Heart right ventricle (tissue), 16 donors: ENCODE data around the gene TSEN34. TPM values are rescaled to one million over a fixed set of nuclear protein-coding genes. Genes with fewer than 3 reads are reported as not detected.

Experiments
- ATAC-seq, 8 donors: fragments of 200-7000 bp; cut with Tn5 transposase; one replicate each; pipeline ENCODE4 v1.9.1; 2020; ENCODE audit warnings: mild to moderate bottlenecking in 8 of 8, moderate library complexity in 8 of 8, moderate number of reproducible peaks in 1 of 8
- DNase-seq, 2 donors: peaks; one replicate each; pipeline ENCODE4 v3.0.0-alpha.2; 2020
- H3K27ac ChIP-seq, 10 donors: fragments of 200-600 bp; sonication (generic) in 2 of 10; one replicate each; pipeline versions ENCODE4 v1.5.0 to v1.8.0; 2020 to 2022; ENCODE audit warnings: mild to moderate bottlenecking in 3 of 10
- H3K27me3 ChIP-seq, 7 donors: fragments of 200-600 bp; one replicate each; pipeline ENCODE4 v1.8.0; 2021 to 2022; ENCODE audit warnings: mild to moderate bottlenecking in 2 of 7
- H3K36me3 ChIP-seq, 9 donors: fragments of 200-600 bp; sonication (generic) in 1 of 9; one replicate each; pipeline versions ENCODE4 v1.5.0 to v1.8.0; 2020 to 2022; ENCODE audit warnings: mild to moderate bottlenecking in 2 of 9
- H3K4me1 ChIP-seq, 9 donors: fragments of 200-600 bp; sonication (generic) in 1 of 9; one replicate each; pipeline versions ENCODE4 v1.5.0 to v1.8.0; 2020 to 2022; ENCODE audit warnings: mild to moderate bottlenecking in 4 of 9
- H3K4me3 ChIP-seq, 10 donors: fragments of 200-600 bp; sonication (generic) in 2 of 10; one replicate each; pipeline versions ENCODE4 v1.5.0 to v1.8.0; 2020 to 2022; ENCODE audit warnings: mild to moderate bottlenecking in 7 of 10, moderate library complexity in 2 of 10
- H3K9me3 ChIP-seq, 11 donors: fragments of 200-600 bp in 10 of 11; sonication (generic) in 2 of 11; one replicate each; pipeline versions ENCODE4 v1.5.0 to v1.8.0; 2013 to 2022; ENCODE audit warnings: mild to moderate bottlenecking in 2 of 11, control low read depth in 1 of 11, moderate library complexity in 1 of 11
- CTCF ChIP-seq, 9 donors: fragments of 200-600 bp; sonication (generic) in 2 of 9; IDR thresholded peaks; one replicate each; pipeline versions ENCODE4 v1.5.0 to v1.8.0; 2021 to 2022; ENCODE audit warnings: antibody characterized with exemption in 9 of 9, mild to moderate bottlenecking in 5 of 9, moderate library complexity in 1 of 9
- WGBS, 2 donors: extraction: QIAGEN DNeasy Blood & Tissue Kit; methylation state at CpG; one replicate each; pipeline ENCODE4 v1.1.7; 2013; ENCODE audit warnings: inconsistent platforms in 1 of 2; 5-methylcytosine and 5-hydroxymethylcytosine counted together
- intact Hi-C, 10 donors: fragments of 100-400 bp; cut with DNase I; formaldehyde crosslinking; loops; one replicate each; pipeline versions ENCODE4 v1.11.1 to v1.14.2; 2022
- polyA plus RNA-seq, 2 donors: library from polyadenylated mRNA; stranded (reverse); fragments of 200-250 nt; gene quantifications; one replicate each; pipeline ENCODE4 v1.2.3, GENCODE V29; 2013
- total RNA-seq, 10 donors: library from RNA; stranded (reverse); fragmentation: NEBNext Ultra II Directional in 3 of 10; extraction: Animal tissue kit (Norgen Biotek cat#: 25700) in 3 of 10; gene quantifications; one replicate each; pipeline versions ENCODE4 v1.2.1 to v1.2.4, GENCODE V29; 2021 to 2023
- donor health status: Arrhythmogenic right ventricular cardiomyopathy.
- donor health status: ischemic (EF 13 %, LVEDD 7.1; RV severe dilation, severe dysfunction).
- donor health status: healthy with polysubstance abuse.
- donor health status: DM: no; HTN: yes; CAD: no.
- donor health status: DM: no; HTN: no; CAD: no.
- donor health status: ischemic (EF 25% LVEDD 6.9; RV normal size, moderate dysfunction).
- donor health status: ischemic (EF 25% LVEDD 5.7; RV mildly dilated, moderate dysfunction).
- donor health status: healthy.
- donor health status: DM: yes; HTN: yes; CAD: no.
- donor health status: Ischemic cardiomyopathy.
- donor health status: ischemic (EF 35%, LVEDD 5.7; RV mildly dilated, moderate dysfunction).
- donor health status: nonischemic (EF 11% LVEDD 7.7; RV severe dilation, severe dysfunction).
- donor health status: DM: yes; HTN: yes; CAD: no.
- donor health status: PGD.
- donor health status: ischemic (EF 29% LVEDD 5.4; RV normal size, mild dysfunction).
- donor health status: nonischemic (EF 23%, LVEDD 6.1; RV moderate dilation, normal function).

TSEN34 gene
- total and polyA plus RNA-seq, 12 donors, result 5.6 to 38.0 (median 19.3) TPM

GRCh38 chr19:54207983-54208783, 17.1 kb downstream of the TSEN34 start:
- Histone ChIP-seq H3K9me3 (no peaks in the 10 kb centered on the region), H3K36me3 (peaks cover 0 to 60% (median 43%) of the 10 kb centered on the region in 9 donors), H3K4me1 (peaks cover 13 to 84% (median 68%) of the 10 kb centered on the region in 9 donors), H3K27me3 (no peaks in the 10 kb centered on the region), H3K4me3 (peak overlapping the region in 1 of 10 donors; percentile 54), H3K27ac (peak overlapping the region in 9 of 10 donors; percentile 36 to 99 (median 78))
- WGBS, 2 donors, result 64 to 70% methylated on average over 18 of the region's 18 CpGs
- DNase-seq (peak in 1 of 2 donors; percentile 78), ATAC-seq (peak; percentile 54 to 79 (median 63))
- intact Hi-C loops, result no loop called here
- TF ChIP-seq CTCF (IDR thresholded peaks at IDR 0.05), result no peak

- ATAC-seq (no peak), DNase-seq (no peak)
- Histone ChIP-seq H3K36me3 (peaks cover 0 to 55% (median 40%) of the 10 kb centered on the region in 9 donors), H3K4me1 (peaks cover 12 to 78% (median 63%) of the 10 kb centered on the region in 9 donors), H3K27ac (peak overlapping the region in 8 of 10 donors; percentile 54 to 96 (median 78)), H3K9me3 (no peaks in the 10 kb centered on the region), H3K4me3 (peak overlapping the region in 1 of 10 donors; percentile 25), H3K27me3 (no peaks in the 10 kb centered on the region)
- WGBS, 2 donors, result 79 to 82% methylated on average over 8 of the region's 8 CpGs
- intact Hi-C loops, result no loop called here
- TF ChIP-seq CTCF (IDR thresholded peaks at IDR 0.05), result no peak
Observed at GRCh38 chr19:54208784-54209057, 17.6 kb downstream of the TSEN34 start.

GRCh38 chr19:54209058-54209810, 18.1 kb downstream of the TSEN34 start:
- TF ChIP-seq CTCF (IDR thresholded peaks at IDR 0.05), result no peak
- peak overlapping the region in 1 of 10 donors; percentile 34 for H3K4me3 ChIP-seq
- peak in 6 of 8 donors; percentile 0 to 36 (median 6) for ATAC-seq
- peaks cover 12 to 73% (median 58%) of the 10 kb centered on the region in 9 donors for H3K4me1 ChIP-seq
- peak overlapping the region in 9 of 10 donors; percentile 6 to 96 (median 78) for H3K27ac ChIP-seq
- H3K36me3 ChIP-seq, result peaks cover 0 to 50% (median 35%) of the 10 kb centered on the region in 9 donors
- H3K27me3 ChIP-seq, result no peaks in the 10 kb centered on the region
- no peak for DNase-seq
- H3K9me3 ChIP-seq, result no peaks in the 10 kb centered on the region
- intact Hi-C loops, result no loop called here
- 52 to 61% methylated on average over 24 of the region's 24 CpGs for WGBS, 2 donors

GRCh38 chr19:54209811-54210494, 18.8 kb downstream of the TSEN34 start:
- no peak for TF ChIP-seq CTCF (IDR thresholded peaks at IDR 0.05)
- Histone ChIP-seq H3K27me3 (no peaks in the 10 kb centered on the region), H3K4me3 (peak overlapping the region in 1 of 10 donors; percentile 34), H3K4me1 (peaks cover 12 to 66% (median 51%) of the 10 kb centered on the region in 9 donors), H3K9me3 (no peaks in the 10 kb centered on the region), H3K36me3 (peaks cover 0 to 43% (median 28%) of the 10 kb centered on the region in 9 donors), H3K27ac (peak overlapping the region in 9 of 10 donors; percentile 6 to 96 (median 78))
- ATAC-seq (peak; percentile 37 to 78 (median 66)), DNase-seq (peak; percentile 72 to 82)
- 32 to 41% methylated on average over 10 of the region's 10 CpGs for WGBS, 2 donors
- intact Hi-C loops, result no loop called here
